ENCODE measurements around the gene PTPRH. TPM values are rescaled to one million over a fixed set of nuclear protein-coding genes. Genes with fewer than 3 reads are reported as not detected.
"Not testable (repeated sequence)": the region's sequence is repeated elsewhere in the genome, so short reads cannot be mapped to it uniquely, and the experiment has no call there.

PTPRH gene
- polyA plus RNA-seq, 5 donors: 0.15 to 0.30 (median 0.27) TPM

DNA sequence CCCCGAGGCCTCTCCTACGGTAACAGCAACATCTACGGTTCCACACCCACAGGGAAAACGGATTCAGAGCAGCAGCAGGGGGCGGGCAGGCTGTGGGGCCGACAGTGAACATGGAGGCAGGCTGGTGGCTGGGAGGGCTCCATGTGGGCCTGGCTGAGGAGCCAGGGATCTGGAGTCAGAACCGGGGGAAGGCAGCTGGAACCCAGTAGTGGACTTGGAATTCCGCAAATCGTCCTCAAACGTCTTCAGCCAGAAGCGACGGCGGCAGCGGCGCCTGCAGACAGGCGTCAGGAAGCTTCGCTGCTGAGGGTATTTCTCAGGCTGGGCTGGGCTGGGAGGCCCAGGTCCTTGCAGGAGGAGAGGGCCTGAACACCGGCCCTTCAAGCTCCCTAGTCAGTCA lies 17.5 kb upstream of the PTPRH start:
- no peak for DNase-seq

DNA sequence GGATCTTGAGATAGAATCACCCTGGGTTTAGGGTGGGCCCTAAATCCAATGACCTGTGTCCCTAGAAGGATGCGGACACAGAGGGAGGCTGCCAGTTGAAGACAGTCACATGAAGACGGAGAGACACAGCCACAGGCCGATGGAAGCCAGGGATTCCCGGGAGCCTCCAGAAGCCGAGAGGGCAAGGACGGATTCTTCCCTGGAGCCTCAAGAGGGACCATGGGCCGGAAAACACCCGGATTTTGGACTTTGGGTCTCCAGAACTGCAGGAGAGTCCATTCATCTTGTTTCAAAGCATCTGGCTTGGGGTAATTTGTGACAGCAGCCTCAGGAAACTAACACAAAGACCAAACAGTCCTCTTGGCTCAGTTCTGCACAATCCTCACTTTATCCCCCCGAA lies 17.0 kb upstream of the PTPRH start:
- no peak for DNase-seq

DNA sequence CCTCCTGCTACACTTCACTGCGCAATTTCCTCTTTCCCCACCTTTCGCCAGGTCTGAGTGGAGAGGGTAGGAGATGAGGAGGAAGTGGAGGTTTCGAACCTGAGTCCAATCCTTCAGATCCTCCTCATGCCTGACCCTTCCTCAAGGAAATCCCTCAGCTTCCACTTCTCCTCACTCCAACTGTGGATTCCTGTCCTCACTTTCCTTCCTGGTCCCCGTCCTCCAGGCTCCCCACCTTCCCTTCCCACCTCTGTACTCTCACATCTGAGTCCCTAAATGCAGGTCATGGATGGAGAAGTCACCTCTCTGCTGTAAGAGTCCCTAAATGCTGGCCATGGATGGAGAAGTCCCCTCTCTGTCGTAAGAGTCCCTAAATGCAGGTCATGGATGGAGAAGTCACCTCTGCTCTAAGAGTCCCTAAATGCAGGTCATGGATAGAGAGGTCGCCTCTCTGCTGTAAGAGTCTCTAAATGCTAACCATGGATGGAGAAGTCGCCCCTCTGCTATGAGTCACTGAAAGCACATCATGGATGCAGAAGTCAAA lies 16.2 kb upstream of the PTPRH start:
- no peak for DNase-seq

DNA sequence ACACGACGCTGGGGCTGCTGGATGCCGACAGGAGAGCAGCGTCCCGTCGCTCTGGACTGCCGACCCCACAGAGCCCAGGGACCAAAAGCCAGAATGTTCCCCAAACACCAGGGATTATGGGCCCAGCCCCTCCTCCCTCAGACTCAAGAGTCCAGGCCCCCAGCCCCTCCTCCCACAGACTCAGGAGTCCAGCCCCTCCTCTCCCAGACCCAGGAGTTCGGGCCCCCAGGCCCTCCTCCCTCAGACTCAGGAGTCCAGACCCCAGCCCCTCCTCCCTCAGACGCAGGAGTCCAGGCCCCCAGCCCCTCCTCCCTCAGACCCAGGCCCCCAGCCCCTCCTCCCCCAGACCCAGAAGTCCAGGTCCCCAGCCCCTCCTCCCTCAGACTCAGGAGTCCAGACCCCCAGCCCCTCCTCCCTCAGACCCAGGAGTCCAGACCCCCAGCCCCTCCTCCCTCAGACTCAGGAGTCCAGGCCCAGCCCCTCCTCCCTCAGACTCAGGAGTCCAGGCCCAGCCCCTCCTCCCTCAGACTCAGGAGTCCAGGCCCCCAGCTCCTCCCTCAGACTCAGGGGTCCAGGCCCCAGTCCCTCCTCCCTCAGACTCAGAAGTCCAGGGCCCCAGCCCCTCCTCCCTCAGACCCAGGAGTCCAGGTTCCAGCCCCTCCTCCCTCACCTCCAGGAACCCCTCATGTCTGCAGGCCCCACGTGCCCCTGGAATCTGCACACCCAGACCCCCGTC lies 15.5 kb upstream of the PTPRH start:
- not testable (repeated sequence) for DNase-seq

DNA sequence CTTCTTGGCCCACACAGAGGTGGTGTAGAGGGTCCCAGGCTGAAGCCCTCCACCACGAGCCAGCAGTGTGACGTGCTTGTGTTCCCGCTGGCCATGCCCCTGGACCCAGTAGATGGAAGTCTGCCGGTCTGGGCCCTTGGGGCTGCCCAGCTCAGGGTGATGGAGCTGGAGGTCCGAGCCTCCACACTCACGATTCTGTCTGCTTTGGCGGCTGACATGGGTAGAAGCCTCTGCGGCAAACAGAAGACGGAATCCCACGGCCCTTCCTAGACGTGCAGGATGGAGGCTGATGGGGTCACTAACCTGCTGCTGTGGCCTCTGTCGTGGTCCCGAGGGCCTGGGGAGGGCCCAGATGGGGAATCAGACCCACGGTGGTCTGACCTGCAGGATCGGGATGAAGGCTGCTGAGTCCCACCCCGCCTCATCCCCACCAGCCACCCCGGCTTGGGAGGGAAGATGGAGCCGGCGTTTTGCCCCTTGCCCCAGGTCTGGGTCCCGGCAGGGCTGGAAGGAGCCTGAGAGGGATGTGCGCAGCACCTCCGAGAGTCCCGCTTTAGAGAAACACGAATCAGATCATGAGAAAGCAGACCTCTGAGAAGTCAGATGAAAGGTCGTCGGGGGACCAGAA lies 14.9 kb upstream of the PTPRH start:
- no peak for DNase-seq

DNA sequence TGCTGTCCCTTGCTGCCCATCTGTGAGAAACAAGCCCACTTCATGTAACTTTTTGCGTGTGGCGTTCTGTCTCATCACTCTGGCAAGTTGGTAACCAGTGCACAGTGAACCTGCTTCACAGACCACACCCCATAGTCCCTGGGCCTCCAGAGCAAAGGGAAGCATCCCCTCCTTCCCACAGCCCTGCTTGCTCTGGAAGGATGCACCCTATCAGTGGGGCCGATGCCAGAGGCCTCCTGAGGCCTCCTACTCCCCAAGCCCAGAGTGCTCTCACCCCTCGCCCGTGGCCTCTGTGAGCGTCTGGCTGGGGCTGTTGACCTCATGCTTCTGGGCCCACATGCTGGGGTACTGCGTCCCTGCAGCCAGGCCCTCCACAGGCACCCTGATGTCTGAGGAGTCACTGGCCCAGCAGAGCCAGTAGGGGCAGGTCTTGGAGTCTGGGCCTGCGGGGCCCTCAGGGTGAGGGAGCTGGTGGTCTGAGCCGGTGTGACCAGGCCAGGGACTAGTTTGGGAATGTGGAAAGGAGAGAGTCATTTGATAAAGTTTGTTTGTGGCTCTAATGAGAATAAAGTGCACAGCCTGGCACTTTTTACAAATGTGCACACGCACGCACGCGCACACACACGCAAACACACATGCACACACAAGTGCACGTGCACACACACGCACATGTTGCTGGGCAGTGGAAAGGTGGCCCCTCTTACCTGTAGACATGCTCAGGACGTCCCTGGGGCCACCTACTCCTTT lies 14.2 kb upstream of the PTPRH start:
- no peak for DNase-seq

DNA sequence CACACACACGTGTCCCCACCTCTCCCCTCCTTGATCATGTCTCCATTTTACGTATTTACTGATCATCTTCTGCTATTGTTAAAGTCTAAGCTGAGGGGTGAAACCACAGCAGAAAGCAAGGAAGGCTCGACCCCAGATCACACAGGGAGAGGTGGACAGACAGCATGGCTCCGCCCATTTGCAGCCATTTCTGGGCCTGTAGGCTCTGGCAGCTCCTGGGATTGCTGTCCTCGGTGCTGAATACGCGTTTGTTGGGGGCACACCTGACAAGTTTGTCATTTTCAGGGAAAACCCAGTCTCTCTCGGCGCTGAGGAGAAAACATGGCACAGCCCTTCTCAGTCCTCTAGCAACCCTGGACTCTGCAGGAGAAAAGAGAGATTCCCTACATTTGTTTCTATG lies 11.2 kb upstream of the PTPRH start:
- no peak for DNase-seq

DNA sequence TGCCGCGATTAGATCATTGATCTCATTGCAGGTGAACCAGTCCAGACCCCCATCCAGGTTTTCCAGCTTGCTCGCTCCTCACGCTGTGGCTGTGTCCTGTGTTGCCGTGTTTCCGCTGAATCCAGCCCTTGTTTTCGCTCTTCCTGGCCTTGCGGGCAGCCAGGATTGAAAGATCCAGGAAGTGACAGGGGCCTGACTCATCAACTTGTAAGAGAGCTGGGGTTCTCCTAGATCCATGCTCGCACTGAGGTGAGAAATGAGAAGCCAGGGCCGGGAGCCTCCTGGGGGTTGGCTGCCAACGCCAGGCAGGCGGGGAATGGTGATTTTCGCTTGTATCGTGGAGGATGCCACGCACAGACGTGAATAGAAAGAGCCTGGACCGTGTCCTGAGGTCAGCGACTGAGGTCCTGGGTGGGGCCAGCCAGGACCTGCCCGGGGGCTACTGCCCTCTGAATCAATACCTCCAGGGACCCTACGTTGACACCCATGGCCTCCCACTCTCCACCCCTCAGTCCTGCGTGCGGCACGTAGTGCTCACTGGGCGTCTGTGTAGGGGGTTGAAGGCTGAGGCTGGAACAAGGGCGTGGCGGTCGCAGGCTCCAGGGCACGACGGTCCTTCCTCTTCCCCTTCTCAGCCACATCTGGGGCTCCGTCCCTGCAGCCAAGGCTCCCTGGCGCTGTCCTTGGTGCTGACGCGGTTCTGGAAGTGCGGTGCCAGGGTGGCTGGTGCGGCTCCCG lies 7.3 kb upstream of the PTPRH start:
- peak; percentile 49 to 52 for DNase-seq

DNA sequence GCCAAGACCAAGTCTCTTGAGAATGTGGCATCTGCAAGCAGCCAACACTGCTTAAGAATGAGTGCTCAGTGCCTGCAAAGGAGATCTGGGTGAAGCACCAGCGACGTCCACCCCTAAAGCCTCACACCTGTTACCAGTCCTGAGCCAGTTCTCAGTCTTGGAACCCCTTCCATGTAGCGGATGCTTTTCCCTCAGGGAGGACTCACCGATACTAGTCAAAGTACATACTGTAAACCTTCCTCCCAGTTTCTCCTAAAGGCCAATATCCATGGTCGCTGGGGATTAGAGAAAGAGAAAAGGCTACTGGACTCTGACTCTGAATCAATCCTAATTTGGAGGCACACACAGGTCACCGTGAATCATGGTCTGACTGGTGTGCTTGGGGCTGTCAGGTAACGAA lies 4.2 kb upstream of the PTPRH start:
- DNase-seq: no peak

DNA sequence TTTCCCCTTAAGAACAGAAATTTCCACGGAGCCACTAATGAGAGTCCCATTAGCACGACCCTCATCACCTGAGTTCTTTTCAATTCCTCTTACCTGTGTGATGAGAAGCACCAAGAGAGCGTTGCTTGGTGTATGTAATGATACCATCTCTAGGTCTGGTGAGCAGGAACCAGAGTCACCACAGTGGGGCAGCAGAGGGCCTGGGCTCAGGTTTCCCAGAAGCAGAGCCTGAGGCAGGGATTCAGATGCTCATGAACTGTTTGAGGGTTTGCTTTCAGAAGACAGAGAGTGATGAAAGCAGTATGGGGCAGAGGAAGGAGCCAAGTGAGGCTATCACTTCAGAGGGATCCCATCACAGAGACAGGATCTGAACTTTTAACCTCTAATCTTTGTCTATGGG lies 3.1 kb upstream of the PTPRH start:
- DNase-seq: no peak

DNA sequence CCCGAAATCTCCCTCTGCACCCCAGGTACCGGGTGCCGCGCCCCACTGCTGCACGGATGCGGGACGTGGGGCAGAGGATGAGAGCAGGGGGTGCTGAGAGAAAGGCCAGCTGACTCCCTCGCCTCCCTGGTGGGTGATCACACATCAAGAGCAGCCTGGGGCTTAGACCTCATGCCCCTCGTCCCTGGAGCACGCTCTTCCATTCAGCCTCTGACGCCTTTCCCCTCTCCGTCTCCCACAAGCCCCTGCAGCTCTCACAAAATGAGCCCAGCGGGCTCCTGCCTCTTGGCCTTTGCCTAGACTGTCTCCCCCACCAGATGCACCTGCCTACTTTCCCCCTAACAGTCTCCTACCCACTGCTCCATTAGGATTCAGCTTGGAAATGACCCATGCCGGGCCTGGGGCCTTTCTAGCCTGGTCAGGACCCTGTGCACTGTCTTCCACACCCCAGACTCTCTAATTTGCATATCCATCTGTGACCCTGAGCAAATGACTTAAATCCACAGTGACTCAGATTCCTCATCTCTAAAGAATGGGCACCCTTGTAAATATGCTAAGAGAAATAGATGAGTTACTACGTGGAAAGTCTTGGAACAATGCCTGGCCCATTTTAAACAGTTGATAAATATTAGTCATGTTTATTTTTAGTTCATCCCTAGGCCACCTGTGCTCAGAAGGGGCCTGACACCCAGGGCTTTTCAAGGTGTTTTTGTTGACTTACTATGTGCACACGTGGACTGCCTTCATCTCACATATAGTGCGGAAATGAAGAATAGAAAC lies 582 bp upstream of the PTPRH start:
- DNase-seq: no peak

DNA sequence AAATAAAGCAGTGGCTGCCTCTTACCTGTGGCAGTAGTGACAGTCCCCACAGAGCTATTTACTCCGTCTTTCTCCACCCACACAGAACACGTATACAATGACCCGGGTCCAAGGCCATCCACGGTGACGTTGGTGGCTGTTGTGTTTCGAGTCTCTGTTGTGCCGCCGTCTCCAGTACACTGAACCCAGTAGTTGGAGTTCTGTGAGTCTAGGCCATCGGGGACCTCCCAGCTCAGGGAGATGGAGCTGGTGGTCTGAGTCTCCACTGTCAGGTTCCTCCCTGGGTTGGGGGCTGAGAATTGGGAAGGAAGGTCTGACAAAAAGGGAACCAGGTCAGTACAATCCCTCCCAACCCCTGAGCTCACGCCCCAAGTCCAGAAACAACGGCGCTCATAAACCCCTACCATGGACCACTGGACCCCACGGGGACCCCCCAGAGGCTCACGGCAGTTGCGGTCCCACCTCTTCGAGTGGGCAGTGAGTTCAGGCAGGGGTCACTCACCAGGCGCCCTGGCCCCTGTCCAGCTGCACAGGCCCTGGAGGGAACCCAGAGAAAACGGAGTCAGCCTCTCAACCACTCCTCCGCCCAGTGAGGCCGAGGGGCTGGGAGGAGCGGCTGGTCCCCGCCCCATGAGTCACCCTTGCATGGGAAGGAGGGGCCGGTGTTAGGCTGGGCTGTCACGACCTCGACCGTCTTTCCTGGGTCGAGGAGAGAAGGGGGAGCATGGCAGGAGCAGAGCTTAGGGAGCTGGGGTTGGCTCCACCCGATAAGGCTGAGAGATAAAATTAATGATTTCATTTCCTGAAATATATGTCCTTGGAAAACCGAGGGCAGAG lies 2.4 kb downstream of the PTPRH start:
- DNase-seq: peak in 1 of 2 donors; percentile 15

DNA sequence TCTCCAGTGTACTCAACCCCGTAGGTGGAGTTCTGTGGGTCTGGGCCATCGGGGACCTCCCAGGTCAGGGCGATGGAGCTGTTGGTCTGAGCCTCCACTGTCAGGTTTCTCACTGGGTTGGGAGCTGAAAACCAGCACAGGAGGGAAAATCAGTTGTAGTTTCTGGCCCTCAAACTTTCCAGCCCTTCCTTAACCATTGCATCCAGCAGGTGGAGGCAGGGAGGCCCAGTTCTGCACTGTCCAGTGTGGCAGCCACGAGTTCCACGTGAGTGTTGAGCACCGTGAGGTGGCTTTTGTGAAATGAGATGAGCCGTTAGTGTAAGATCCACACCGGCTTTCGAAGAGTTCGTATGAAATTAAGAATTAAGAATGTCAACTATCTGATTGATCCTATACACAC lies 7.1 kb downstream of the PTPRH start:
- not testable (repeated sequence) for DNase-seq

DNA sequence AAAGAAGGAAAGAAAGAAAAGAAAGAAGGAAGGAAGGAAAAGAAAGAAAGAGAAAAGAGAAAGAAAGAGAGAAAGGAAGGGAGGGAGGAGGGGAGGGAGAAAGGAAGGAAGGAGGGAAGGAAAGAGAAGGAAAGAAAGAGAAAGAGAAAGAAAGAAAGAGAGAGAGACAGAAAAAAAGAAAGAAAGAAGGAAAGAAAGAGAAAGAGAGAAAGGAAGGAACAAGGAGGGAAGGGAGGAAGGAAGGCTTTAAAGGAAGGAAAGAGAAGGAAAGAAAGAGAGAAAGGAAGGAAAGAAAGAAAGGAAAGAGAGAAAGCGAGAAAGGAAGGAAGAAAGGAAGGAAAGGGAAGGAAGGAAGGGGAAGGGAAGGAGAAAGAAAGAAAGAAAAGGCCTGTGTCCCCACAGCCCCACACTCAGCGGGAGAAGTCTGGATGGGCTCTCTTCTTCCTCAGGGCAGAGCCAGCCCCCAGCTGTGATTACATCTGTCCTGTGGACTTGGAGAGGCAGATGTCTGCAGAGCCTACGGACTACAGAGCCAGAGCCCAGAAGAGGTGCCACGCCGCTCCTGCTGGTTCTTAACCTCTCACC lies 9.6 kb downstream of the PTPRH start:
- no peak for DNase-seq

DNA sequence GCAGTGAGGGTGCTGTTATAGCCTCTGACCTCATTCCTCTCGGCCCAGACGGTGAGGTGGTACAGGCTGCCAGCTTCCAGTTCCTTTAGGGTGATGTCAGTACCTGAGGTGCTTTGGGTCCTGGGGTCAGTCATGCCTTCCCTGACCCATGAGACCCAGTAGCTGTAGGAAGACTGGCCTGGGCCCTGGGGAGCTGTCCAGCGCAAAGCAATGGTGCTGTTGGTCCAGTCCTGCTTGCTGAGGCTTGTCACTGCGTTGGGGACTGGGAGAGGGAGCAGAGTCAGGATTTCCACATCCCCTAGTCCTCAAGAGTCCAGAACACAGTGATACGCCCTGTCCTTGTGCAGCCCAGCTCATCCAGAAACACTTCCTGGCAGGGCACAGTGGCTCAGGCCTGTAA lies 10.7 kb downstream of the PTPRH start:
- no peak for DNase-seq

DNA sequence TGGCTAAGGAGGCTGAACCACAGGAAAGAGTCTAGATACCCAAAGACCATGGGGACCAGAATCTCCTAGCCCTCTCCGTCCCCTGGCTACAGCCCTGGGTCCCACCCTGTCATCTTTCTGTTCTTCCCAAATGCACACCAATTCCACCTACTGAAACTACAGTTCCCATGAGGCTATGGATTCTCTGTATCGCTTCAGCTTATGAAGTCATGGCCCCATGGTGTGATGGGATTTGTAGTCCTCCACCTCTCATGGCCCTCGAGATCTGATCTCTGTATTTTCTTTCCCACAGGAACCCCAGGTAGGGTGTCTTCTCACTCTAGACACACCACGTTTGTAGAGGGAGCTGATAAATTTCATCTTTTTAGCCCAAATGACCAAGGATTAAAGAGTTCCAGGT lies 11.8 kb downstream of the PTPRH start:
- DNase-seq: no peak

DNA sequence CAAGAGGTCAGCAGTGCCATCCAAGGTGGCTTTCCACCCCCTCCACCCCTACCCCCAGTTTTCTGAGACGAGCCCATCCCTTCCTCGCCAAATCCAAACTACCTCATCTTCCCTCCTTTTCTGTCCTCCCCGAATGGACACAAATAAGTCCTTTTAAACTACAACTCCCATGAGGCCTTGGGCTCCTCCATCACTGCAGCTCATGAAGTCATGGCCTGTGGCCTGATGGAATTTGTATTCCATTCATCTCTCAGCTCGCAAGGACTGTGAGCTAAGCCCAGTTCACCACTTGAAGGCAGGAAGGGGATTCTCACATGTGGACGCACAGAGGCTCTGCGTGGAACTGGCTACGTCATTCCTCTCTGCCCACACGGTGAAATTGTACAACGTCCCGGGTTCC lies 12.5 kb downstream of the PTPRH start:
- no peak for DNase-seq

DNA sequence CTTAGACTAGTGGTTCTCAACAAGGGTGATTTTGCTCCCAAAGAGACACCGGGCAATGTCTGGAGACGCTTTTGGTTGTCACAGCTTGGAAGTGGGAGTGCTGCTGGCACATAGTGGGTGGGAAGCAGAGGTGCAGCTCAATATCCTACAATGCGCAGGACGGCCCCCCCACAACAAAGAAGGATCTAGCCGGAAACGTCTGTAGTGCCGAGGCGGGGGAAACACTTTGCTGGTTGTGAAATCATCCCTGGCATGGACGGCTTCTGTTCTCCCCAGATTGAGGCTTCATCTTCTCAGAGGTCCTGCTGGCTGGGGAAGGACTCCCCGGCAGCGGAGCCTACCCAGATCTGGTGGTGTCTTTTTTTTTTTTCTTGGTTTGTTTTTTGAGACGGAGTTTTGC lies 15.8 kb downstream of the PTPRH start:
- DNase-seq: no peak

DNA sequence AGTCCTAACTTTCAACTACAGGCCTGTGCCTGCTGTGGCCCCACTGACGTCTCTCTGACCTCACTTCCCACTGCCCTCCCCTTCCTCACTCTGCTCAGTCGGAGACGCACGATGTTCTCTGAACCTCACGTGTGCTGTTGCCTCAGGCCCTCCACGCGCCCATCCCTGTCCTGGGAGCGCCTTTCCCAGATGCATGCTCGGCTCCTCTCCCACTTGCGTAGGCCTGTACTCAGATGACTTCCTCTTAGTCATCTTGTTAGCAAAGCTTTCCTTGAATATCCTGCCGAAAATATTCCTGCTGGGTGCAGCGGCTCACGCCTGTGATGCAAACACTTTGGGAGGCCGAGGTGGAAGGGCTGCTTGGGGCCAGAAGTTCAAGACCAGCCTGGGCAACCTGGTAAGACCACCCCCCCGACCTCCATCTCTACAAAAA lies 19.9 kb downstream of the PTPRH start:
- no peak for DNase-seq

DNA sequence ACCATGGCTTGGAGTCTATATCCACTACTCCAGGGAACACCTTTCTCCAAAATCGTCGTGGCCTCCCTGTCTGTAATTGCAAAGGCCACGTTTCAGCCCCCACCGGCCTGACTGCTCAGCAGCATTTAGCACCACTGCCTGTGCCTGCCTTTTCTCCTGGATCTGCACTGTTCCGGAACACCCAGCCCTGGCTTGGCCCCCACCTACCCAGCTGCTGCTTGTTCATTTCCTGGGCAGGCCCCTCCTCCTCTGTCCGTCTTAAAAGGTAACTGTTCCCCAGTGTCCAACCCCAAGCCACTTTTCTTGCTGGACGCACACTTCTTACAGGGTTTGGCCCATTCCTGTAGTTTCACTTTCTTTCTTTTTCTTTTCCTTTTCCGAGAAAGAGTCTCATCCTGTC lies 20.7 kb downstream of the PTPRH start:
- no peak for DNase-seq
